ENCODE measurements around the gene ARSG. TPM values are rescaled to one million over a fixed set of nuclear protein-coding genes. Genes with fewer than 3 reads are reported as not detected.

Gene ARSG
- total and polyA plus RNA-seq, 2 experiments from 2014 or later, result 1.7 to 5.1 TPM

DNA sequence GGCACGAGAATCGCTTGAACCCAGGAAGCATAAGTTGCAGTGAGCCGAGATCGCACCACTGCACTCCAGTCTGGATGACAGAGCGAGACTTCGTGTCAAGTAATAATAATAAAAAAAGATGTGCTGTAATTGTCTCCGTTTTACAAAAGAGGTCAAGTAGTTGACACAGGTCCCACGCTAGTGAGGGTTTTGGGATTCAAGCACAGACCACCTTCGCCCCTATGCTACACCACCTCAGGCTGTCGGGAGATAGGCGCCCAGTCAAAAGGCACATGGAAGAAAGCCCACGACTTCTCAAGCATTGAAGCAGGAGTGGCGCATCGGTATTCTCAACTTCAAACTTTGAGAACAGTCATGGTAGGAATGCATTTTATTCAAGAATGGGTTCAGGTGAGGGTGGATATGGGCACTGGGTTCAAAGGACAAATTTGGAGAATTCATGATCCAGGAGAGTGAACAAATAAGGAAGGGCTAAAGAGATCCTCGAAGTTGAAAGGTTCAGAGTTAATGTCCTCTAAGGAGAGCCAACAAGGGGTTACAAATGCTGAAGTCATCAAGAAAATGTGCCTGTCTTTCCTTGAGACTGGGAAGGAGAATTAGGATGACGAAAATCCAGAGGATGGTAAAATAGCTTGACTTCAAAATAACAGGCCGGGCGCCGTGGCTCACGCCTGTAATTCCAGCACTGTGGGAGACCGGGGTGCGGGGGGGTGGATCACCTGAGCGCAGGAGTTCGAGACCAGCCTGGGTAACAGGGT is 44.8 kb upstream of the ARSG start (continued):
- TF ChIP-seq, protein P1, sequence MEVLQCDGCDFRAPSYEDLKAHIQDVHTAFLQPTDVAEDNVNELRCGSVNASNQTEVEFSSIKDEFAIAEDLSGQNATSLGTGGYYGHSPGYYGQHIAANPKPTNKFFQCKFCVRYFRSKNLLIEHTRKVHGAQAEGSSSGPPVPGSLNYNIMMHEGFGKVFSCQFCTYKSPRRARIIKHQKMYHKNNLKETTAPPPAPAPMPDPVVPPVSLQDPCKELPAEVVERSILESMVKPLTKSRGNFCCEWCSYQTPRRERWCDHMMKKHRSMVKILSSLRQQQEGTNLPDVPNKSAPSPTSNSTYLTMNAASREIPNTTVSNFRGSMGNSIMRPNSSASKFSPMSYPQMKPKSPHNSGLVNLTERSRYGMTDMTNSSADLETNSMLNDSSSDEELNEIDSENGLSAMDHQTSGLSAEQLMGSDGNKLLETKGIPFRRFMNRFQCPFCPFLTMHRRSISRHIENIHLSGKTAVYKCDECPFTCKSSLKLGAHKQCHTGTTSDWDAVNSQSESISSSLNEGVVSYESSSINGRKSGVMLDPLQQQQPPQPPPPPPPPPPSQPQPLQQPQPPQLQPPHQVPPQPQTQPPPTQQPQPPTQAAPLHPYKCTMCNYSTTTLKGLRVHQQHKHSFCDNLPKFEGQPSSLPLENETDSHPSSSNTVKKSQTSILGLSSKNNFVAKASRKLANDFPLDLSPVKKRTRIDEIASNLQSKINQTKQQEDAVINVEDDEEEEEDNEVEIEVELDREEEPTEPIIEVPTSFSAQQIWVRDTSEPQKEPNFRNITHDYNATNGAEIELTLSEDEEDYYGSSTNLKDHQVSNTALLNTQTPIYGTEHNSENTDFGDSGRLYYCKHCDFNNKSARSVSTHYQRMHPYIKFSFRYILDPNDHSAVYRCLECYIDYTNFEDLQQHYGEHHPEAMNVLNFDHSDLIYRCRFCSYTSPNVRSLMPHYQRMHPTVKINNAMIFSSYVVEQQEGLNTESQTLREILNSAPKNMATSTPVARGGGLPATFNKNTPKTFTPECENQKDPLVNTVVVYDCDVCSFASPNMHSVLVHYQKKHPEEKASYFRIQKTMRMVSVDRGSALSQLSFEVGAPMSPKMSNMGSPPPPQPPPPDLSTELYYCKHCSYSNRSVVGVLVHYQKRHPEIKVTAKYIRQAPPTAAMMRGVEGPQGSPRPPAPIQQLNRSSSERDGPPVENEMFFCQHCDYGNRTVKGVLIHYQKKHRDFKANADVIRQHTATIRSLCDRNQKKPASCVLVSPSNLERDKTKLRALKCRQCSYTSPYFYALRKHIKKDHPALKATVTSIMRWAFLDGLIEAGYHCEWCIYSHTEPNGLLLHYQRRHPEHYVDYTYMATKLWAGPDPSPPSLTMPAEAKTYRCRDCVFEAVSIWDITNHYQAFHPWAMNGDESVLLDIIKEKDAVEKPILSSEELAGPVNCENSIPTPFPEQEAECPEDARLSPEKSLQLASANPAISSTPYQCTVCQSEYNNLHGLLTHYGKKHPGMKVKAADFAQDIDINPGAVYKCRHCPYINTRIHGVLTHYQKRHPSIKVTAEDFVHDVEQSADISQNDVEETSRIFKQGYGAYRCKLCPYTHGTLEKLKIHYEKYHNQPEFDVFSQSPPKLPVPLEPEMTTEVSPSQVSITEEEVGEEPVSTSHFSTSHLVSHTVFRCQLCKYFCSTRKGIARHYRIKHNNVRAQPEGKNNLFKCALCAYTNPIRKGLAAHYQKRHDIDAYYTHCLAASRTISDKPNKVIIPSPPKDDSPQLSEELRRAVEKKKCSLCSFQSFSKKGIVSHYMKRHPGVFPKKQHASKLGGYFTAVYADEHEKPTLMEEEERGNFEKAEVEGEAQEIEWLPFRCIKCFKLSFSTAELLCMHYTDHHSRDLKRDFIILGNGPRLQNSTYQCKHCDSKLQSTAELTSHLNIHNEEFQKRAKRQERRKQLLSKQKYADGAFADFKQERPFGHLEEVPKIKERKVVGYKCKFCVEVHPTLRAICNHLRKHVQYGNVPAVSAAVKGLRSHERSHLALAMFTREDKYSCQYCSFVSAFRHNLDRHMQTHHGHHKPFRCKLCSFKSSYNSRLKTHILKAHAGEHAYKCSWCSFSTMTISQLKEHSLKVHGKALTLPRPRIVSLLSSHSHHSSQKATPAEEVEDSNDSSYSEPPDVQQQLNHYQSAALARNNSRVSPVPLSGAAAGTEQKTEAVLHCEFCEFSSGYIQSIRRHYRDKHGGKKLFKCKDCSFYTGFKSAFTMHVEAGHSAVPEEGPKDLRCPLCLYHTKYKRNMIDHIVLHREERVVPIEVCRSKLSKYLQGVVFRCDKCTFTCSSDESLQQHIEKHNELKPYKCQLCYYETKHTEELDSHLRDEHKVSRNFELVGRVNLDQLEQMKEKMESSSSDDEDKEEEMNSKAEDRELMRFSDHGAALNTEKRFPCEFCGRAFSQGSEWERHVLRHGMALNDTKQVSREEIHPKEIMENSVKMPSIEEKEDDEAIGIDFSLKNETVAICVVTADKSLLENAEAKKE (CRISPR knock-in tag; IDR thresholded peaks at IDR 0.05), result no peak
- TF ChIP-seq EZH2phosphoT487 (IDR thresholded peaks at IDR 0.05; ENCODE audit: unreplicated experiment), result no peak
- no peak for TF ChIP-seq POLR2AphosphoS5 (IDR thresholded peaks at IDR 0.05; ENCODE audit: low read depth)
- TF ChIP-seq, protein P2, sequence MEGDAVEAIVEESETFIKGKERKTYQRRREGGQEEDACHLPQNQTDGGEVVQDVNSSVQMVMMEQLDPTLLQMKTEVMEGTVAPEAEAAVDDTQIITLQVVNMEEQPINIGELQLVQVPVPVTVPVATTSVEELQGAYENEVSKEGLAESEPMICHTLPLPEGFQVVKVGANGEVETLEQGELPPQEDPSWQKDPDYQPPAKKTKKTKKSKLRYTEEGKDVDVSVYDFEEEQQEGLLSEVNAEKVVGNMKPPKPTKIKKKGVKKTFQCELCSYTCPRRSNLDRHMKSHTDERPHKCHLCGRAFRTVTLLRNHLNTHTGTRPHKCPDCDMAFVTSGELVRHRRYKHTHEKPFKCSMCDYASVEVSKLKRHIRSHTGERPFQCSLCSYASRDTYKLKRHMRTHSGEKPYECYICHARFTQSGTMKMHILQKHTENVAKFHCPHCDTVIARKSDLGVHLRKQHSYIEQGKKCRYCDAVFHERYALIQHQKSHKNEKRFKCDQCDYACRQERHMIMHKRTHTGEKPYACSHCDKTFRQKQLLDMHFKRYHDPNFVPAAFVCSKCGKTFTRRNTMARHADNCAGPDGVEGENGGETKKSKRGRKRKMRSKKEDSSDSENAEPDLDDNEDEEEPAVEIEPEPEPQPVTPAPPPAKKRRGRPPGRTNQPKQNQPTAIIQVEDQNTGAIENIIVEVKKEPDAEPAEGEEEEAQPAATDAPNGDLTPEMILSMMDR (conservative IDR thresholded peaks at IDR 0.05; ENCODE audit: low read depth in 2 of 2), result no peak
- no peak for TF ChIP-seq NANOG (IDR thresholded peaks at IDR 0.05; ENCODE audit: borderline replicate concordance)
- TF ChIP-seq ZNF114 (CRISPR knock-in tag; IDR thresholded peaks at IDR 0.05), result no peak
- no peak for TF ChIP-seq CREB1 (CRISPR knock-in tag; IDR thresholded peaks at IDR 0.05; ENCODE audit: low read depth)
- no peak for TF ChIP-seq STAT1 (IDR thresholded peaks at IDR 0.05; ENCODE audit: unreplicated experiment)
